GM23338 (cell line): ENCODE measurements around the gene UQCRH.
"Not testable (repeated sequence)": the region's sequence is repeated elsewhere in the genome, so short reads cannot be mapped to it uniquely, and the experiment has no call there.

Source experiments
- CREB1 ChIP-seq: fragments of 250-450 bp; sonication (Bioruptor Pico); IDR thresholded peaks from 2 replicates; pipeline ENCODE4 v1.5.0; 2020; ENCODE audit warnings: low read depth, mild to moderate bottlenecking, moderate library complexity
- CTCF ChIP-seq, 2 experiments: fragments of 200-600 bp in 1 of 2; sonication (generic) in 1 of 2; conservative IDR thresholded peaks; 2 replicates each; pipeline versions ENCODE4 v1.5.1 to v1.6.1; 2016 to 2017; ENCODE audit warnings: antibody characterized with exemption in 2 of 2, low read depth in 2 of 2, mild to moderate bottlenecking in 2 of 2, moderate library complexity in 1 of 2
- EZH2 ChIP-seq: fragments of 200-600 bp; sonication (generic); IDR thresholded peaks from one replicate; pipeline ENCODE4 v1.8.0; 2017; ENCODE audit warnings: antibody characterized with exemption, mild to moderate bottlenecking, low read depth; ENCODE audit not compliant: unreplicated experiment
- EZH2phosphoT487 ChIP-seq: fragments of 200-600 bp; sonication (generic); IDR thresholded peaks from one replicate; pipeline ENCODE4 v1.8.1; 2018; ENCODE audit warnings: antibody characterized with exemption; ENCODE audit not compliant: unreplicated experiment
- ZNF331 ChIP-seq: fragments of 250-450 bp; sonication (Bioruptor Pico); IDR thresholded peaks from 2 replicates; pipeline ENCODE4 v1.5.0; 2020; ENCODE audit warnings: low read depth, mild to moderate bottlenecking, moderate library complexity

DNA sequence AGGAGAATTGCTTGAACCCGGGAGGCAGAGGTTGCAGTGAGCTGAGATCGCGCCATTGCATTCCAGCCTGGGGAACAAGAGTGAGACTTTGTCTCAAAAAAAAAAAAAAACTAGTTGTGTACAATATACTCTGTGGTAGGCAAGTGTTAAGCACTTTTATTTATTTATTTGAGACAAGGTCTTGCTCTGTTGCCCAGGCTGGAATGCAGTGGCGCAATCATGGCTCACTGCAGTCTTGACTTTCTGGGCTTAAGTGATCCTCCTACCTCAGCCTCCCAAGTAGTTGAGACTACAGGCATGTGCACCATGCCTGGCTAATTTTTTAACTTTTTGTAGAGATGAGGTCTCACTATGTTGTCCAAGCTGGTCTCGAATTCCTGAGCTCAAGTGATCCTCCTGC lies 52.4 kb downstream of the UQCRH start:
- not testable (repeated sequence) for TF ChIP-seq EZH2phosphoT487; CTCF (conservative IDR thresholded peaks at IDR 0.05; ENCODE audit: low read depth in 2 of 2); EZH2; ZNF331; CREB1 (CRISPR knock-in tag)
